Effector CD4-positive, alpha-beta T cell (primary cell): ENCODE results near the gene ADCY9.
"Not testable (repeated sequence)": the region's sequence is repeated elsewhere in the genome, so short reads cannot be mapped to it uniquely, and the experiment has no call there.

Experiments
- DNase-seq: peaks from one replicate; pipeline ENCODE4 v3.0.0-alpha.2; 2020

ADCY9 gene

DNA sequence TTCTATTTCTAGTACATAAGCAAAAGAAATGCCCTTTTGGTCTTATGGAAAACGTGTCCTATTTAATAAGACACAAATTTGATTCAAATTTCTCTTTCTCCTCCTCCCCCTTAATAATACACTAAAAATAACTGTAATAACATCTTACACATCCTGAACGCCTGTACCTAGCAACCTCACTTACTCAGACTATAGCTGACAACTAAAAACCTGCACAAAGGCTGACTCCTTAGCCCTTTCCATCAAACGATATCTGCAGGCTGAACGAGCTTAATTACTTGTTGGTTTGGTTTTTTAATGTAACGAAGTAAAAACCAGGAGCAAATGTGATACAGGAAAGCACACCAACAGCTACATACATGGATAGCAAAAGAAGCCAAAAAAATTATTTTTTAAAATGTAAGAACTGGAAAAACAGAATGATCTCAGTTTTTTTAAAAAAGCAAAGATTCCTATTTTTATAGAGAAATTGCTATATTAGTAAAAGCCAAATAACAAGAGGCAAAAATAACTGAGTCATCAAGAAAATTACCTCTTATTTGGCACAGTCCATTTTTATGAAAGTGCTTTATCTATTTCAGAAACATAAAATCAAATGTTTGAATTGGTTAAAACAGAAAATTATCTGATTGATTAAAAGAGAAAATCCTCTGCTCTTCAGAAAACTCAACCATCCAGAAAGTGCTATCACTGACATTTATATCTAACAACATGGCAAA, 23.5 kb downstream of the ADCY9 start:
- DNase-seq: no peak

DNA sequence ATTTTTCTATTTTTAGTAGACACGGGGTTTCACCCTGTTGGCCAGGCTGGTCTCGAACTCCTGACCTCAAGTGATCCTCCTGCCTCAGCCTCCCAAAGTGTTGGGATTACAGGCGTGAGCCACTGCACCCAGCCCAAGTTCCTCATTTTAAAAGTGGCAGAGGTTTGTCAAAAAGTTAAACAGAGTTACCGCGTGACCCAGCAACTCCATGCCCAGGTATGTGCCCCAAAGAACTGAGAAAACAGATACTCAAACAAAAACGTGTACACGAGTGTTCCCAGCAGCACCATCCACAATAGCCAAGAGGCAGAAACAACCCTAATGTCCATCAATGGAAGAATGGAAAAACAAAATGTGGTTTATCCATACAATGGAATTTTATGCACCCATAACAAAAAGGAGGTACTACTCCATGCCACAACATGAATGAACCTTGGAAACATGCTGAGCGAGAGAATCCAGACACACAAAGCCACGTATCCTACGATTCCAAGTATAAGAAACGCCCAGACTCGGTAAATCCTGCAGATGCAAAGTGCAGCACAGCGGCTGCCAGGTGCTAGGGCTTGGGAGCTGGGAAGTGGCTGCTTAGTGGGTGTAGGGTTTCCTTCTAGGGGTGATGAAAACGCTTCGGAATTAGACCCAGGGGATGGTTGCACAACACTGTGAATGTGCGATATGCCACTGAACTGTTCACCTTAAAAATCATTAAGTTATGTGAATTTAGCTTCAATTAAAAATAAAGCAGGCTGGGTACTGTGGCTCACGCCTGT, 24.8 kb downstream of the ADCY9 start:
- DNase-seq: no peak

DNA sequence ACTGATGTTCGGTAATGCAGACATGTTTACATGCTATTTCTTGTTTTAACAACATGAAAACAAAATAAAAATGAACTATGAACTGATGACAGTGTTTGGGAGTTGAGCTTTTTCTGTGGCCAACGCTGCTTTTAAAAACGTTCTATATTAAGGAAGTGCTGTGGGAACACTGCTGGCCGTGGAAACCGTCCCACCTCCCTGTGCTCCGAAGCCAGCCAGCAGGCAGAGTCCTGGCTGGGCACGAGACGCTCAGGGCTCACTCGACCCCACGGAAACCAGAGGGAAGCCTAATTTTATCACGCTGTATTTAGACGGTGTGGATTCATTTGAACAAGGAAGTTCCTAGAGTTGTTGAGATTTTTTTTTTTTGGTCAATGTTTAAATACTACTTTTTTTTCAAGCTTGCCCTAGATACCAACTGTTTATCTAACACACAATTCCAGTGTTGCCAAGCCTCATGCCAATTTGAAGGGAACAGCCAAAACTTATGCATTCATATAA, 25.8 kb downstream of the ADCY9 start:
- no peak for DNase-seq

GRCh38 chr16:4089811-4090301, 26.4 kb downstream of the ADCY9 start:
- DNase-seq: no peak

DNA sequence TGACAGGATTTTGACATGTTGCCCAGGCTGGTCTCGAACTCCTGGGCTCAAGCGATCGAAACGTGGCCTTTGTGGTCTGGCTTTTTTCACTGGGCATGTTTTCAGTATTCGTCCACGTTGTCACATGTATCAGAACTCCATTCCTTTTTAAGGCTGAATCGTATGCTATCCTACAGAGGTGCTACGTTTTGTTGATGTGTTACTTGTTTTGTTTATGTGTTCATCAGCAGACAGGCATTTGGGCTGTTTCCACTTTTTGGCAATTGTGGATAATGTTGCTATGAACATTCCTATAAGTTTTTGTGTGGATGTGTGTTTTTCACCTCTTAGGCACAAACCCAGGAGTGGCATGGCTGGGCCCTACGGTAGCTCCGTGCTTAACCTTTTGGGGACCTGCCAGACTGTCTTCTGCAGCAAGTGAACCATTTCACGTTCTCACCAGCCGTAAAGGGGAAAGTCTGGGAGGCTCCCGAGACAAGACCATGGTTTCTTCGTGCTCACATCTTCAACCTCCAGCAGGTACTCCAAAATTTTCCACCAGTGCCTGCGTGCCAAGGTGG, 26.9 kb downstream of the ADCY9 start:
- no peak for DNase-seq

DNA sequence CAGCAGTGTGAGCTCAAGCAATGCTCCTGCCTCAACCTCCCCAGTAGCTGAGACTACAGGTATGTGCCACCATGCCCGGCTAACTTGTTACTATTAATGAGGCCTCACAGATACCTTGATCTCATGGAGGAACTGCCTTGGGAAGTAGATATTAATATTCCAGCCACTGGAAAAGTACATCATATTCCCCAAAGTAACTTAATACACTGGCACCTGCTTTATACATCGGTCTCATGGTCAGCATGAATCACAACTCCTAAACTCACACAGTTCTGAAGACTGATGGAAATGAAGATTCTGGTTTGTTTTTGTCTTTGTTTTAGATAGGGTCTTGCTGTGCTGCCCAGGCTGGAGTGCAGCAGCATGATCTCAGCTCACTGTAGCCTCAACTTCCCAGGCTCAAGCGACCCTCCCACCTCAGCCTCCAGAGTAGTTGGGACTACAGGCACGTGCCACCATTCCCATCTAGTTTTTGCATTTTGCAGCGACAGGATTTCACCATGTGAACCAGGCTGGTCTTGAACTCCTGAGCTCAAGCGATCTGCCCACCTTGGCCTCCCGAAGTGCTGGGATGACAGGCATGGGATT, 28.2 kb downstream of the ADCY9 start:
- DNase-seq: no peak

- no peak for DNase-seq
These were observed 28.9 kb downstream of the ADCY9 start for GRCh38 chr16:4087099-4087885.

GRCh38 chr16:4086153-4086552, 30.1 kb downstream of the ADCY9 start:
- DNase-seq: no peak

GRCh38 chr16:4085405-4085970, 30.8 kb downstream of the ADCY9 start:
- no peak for DNase-seq

DNA sequence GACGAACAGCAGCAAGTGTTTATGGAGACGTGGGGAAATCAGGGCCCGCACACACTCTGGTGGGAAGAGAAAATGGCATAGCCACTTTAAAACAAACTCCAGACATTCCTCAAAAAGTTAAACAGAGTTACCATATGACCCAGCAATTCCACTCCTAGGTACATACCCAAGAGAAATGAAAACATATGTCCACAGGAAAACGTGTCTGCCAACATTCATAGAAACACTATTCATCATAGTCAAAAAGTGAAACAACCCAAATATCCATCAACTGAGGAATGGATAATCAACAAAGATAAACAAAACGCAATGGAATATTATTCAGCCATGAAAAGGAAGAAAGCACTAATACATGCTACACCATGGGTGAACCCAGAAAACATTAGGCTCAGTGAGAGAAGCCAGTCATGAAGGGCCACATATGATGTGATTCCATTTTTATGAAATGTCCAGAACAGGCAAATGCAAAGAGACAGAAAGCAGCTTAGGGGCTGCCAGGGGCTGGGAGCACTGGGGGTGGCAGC, 32.8 kb downstream of the ADCY9 start:
- no peak for DNase-seq

DNA sequence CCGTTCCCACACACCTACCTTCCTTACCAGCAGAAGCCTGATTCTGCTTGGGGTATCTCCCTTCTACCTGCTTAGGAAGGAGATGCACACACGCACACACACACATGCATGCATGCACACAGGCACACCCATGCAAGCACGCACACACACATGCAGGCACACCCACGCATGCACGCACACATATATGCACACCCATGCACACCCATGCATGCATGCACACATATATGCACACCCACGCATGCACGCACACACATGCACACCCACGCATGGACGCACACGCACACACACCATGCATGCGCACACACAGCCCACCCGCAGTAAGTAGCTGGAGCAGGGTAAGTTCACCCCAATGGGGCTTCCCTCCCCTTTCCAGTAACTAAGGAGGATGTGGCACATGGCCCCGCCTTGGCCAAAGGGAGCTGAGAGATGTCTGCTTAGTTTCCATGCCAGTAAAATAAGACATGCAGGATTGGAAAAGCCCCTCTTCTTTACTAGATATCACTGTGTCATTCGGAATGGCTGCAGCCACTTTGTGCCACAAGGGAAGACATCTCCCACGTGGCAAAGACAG, 33.7 kb downstream of the ADCY9 start:
- no peak for DNase-seq

DNA sequence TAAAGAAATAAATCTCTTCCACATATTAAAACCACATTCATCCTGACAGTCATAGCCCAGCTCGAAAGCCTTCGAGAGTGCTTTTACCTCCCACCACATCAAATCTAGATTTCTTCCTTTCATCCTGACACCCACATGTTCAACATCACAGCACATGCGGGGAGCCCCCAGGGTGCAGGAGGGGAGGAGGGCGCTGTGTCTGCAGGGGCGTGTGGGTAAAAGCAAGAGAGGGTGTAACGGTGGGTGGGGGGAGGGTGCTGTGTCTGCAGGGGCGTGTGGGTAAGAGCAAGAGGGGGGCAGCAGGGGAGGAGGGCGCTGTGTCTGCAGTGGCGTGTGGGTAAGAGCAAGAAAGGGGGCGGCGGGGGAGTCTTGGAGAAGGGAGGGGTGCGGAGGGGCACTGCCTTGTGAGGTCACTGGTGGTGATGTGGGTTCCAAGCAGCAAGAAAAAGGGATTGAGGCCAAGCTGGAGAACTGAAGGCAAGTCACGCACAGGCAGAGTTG, 34.7 kb downstream of the ADCY9 start:
- DNase-seq: no peak

- no peak for DNase-seq
These were observed 35.2 kb downstream of the ADCY9 start for GRCh38 chr16:4081047-4081446.

DNA sequence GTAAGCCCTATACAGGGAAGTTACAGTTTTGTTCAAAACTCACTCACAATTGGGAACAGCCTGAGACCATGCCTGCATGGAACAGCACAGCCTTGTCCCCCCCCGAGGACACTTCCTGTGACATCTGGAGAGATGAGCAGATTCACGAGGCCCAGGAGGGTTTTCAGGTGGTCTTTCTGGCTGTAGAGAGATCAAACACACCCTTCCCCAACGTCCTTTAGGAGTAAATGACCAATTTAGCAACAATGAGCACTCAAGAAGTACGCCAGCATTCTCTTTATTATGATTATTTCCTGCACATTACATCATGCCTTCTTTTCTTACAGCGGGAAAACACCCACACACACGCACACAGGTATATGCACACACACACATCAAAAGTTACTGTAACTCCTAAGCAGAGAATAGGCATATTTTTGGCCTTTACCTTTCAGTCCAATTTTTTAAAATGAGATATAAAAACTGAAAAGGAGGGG, 39.0 kb downstream of the ADCY9 start:
- DNase-seq: no peak

DNA sequence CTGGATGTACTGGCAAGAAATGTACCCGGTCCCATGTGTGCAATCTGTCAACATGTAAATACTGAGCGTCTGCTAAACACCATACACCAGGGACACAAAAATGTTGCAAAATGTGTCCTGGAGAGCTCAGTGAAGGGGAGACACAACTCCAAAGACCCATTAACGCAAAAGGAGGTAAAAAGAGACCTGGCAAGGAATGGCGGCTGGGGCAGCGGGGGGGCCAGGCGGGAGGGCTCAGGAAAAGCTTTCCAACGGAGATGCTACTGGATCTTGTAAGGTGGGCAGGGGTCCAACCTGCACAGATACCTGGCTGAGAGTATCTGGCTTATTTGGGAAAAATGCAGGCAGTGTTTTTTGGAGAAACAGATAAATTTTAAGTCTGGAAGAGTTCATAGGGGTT, 40.7 kb downstream of the ADCY9 start:
- DNase-seq: no peak

- not testable (repeated sequence) for DNase-seq
These were observed 43.1 kb downstream of the ADCY9 start for GRCh38 chr16:4073150-4073549.

- no peak for DNase-seq
These were observed 44.3 kb downstream of the ADCY9 start for GRCh38 chr16:4071686-4072561.

- DNase-seq: no peak
These were observed 45.3 kb downstream of the ADCY9 start for GRCh38 chr16:4070936-4071335.

DNA sequence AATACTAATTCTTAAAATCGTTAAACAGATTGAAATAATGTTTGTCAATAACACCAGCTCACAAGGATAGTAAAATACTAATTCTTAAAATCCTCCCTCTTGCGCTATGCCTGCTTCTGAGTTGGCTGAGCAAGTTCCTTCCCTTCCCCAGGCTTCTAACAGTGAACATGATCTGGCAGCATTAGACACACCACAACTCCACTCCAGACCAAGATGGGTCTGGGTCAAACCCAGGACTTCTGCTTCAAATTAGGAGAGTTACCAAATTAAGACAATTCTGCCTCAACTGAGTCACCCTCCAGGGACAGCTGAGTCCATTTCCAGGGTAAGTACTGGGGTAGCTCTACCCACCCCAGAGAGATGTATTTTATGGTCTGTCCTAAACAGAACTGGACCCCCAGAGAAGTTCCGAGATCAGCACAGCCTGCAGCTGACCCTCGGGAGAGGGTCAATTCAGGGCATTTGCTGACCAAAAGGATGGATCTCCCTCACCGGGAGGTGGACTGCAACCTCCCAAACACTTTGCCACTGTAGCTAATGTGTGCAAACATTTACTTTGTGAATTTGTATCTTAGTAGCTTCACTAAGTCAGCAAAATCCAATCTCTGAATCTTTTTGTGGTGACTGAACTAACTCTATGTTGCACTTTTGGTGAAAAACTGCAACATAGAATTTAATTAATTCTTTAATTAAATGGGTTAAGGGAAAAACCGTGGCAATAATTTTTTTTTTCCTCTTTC, 48.8 kb downstream of the ADCY9 start:
- DNase-seq: no peak
